Lung (tissue), 12 donors: ENCODE data around the gene USP3. TPM values are rescaled to one million over a fixed set of nuclear protein-coding genes. Genes with fewer than 3 reads are reported as not detected.

Source experiments
- ATAC-seq: fragments of 200-7000 bp; cut with Tn5 transposase; one replicate; pipeline ENCODE4 v1.9.1; 2020; ENCODE audit warnings: moderate number of reproducible peaks; ENCODE audit not compliant: insufficient read depth, low FRiP score
- DNase-seq, 3 donors: peaks; one replicate each; pipeline ENCODE4 v3.0.0-alpha.2; 2013 to 2017
- H3K27ac ChIP-seq, 2 donors: one replicate each; pipeline ENCODE4 v1.5.1; 2013; ENCODE audit warnings: mild to moderate bottlenecking in 2 of 2, moderate library complexity in 2 of 2, control low read depth in 1 of 2, inconsistent platforms in 1 of 2, low read depth in 1 of 2, low read length in 1 of 2
- H3K27me3 ChIP-seq, 3 donors: one replicate each; pipeline ENCODE4 v1.5.1; 2013; ENCODE audit warnings: low read length in 2 of 3; ENCODE audit not compliant: control insufficient read depth in 3 of 3, insufficient read depth in 3 of 3
- H3K36me3 ChIP-seq, 4 donors: one replicate each; pipeline ENCODE4 v1.5.1; 2013; ENCODE audit warnings: low read length in 4 of 4, mild to moderate bottlenecking in 1 of 4, moderate library complexity in 1 of 4; ENCODE audit not compliant: control insufficient read depth in 4 of 4, insufficient read depth in 4 of 4
- H3K4me1 ChIP-seq, 5 donors: one replicate each; pipeline ENCODE4 v1.5.1; 2013; ENCODE audit warnings: low read length in 5 of 5, mild to moderate bottlenecking in 2 of 5, moderate library complexity in 1 of 5; ENCODE audit not compliant: control insufficient read depth in 5 of 5, insufficient read depth in 5 of 5
- H3K4me3 ChIP-seq: one replicate; pipeline ENCODE4 v1.5.1; 2013; ENCODE audit warnings: mild to moderate bottlenecking, control low read depth, moderate library complexity
- H3K9ac ChIP-seq, 2 donors: one replicate each; pipeline ENCODE4 v1.5.1; 2013; ENCODE audit warnings: low read length in 2 of 2, control low read depth in 1 of 2; ENCODE audit not compliant: insufficient read depth in 1 of 2
- H3K9me3 ChIP-seq, 4 donors: one replicate each; pipeline ENCODE4 v1.5.1; 2013; ENCODE audit warnings: low read length in 3 of 4, mild to moderate bottlenecking in 1 of 4, moderate library complexity in 1 of 4; ENCODE audit not compliant: control insufficient read depth in 4 of 4, insufficient read depth in 3 of 4
- CTCF ChIP-seq: IDR thresholded peaks from 2 replicates; pipeline ENCODE4 v1.5.1; 2012; ENCODE audit warnings: mild to moderate bottlenecking; ENCODE audit errors: control extremely low read depth, extremely low read depth
- WGBS, 2 donors: extraction: QIAGEN DNeasy Blood & Tissue Kit; methylation state at CpG; one replicate each; pipeline ENCODE4 v1.1.7; 2013; 5-methylcytosine and 5-hydroxymethylcytosine counted together
- polyA plus RNA-seq, 2 donors: library from polyadenylated mRNA; stranded (reverse); fragments of 200-250 nt; gene quantifications; one replicate each; pipeline ENCODE4 v1.2.1, GENCODE V29; 2013
- total RNA-seq, 2 donors: library from RNA; depleted of rRNA in 1 of 2; stranded (reverse); fragments of >200 nt in 1 of 2; gene quantifications; one replicate each; pipeline ENCODE4 v1.2.1, GENCODE V29; 2014 to 2021
- donor health status: control.
- donor health status: control.
- donor health status: Bipolar disorder and iron deficiency.
- donor health status: healthy.
- donor health status: DM: yes; HTN: yes; CAD: no.

The USP3 gene
- total and polyA plus RNA-seq, 4 donors = 29.1 to 95.5 (median 49.9) TPM

- Histone ChIP-seq H3K9ac (no peak overlapping the region), H3K4me3 (no peak overlapping the region), H3K27me3 (no peaks in the 10 kb centered on the region), H3K9me3 (no peaks in the 10 kb centered on the region), H3K4me1 (peaks cover 6 to 34% (median 8%) of the 10 kb centered on the region in 5 donors), H3K27ac (no peak overlapping the region), H3K36me3 (peaks cover 0 to 2% (median 0%) of the 10 kb centered on the region in 4 donors)
- WGBS, 2 donors = 66 to 91% methylated on average over 1 of the region's 1 CpG
- no peak for DNase-seq
- no peak for TF ChIP-seq CTCF
- no peak for ATAC-seq
These were observed 22.0 kb downstream of the USP3 start for GRCh38 chr15:63526401-63526800.

- Histone ChIP-seq H3K36me3 (peaks cover 0 to 2% (median 0%) of the 10 kb centered on the region in 4 donors), H3K27me3 (no peaks in the 10 kb centered on the region), H3K4me3 (no peak overlapping the region), H3K4me1 (peaks cover 0 to 22% (median 4%) of the 10 kb centered on the region in 5 donors), H3K9me3 (no peaks in the 10 kb centered on the region), H3K9ac (no peak overlapping the region), H3K27ac (no peak overlapping the region)
- 72 to 83% methylated on average over 4 of the region's 4 CpGs for WGBS, 2 donors
- ATAC-seq (no peak), DNase-seq (no peak)
- no peak for TF ChIP-seq CTCF
These were observed 23.8 kb downstream of the USP3 start for GRCh38 chr15:63528138-63528659.

GRCh38 chr15:63530235-63530634 lies 25.8 kb downstream of the USP3 start:
- H3K36me3 ChIP-seq = peaks cover 0 to 2% (median 0%) of the 10 kb centered on the region in 4 donors
- no peak overlapping the region for H3K27ac ChIP-seq
- TF ChIP-seq CTCF = no peak
- ATAC-seq (no peak), DNase-seq (no peak)
- no peaks in the 10 kb centered on the region for H3K9me3 ChIP-seq
- H3K4me3 ChIP-seq = no peak overlapping the region
- no peak overlapping the region for H3K9ac ChIP-seq
- 87 to 89% methylated on average over 7 of the region's 7 CpGs for WGBS, 2 donors
- H3K4me1 ChIP-seq = peaks cover 0 to 13% (median 0%) of the 10 kb centered on the region in 5 donors
- no peaks in the 10 kb centered on the region for H3K27me3 ChIP-seq
